Osteocyte (in vitro differentiated cells): Measurements from ENCODE around the gene ESRRA. TPM values are rescaled to one million over a fixed set of nuclear protein-coding genes. Genes with fewer than 3 reads are reported as not detected.

Experiments
- DNase-seq: peaks from one replicate; pipeline ENCODE4 v3.0.0; 2021; ENCODE audit warnings: mixed read lengths; ENCODE audit not compliant: unreplicated experiment; ENCODE audit errors: extremely low spot score
- H3K27ac Mint-ChIP-seq: one replicate; pipeline ENCODE4 v1.8.0; 2021; ENCODE audit warnings: mild to moderate bottlenecking, mixed read lengths; ENCODE audit not compliant: unreplicated experiment
- H3K27me3 Mint-ChIP-seq: one replicate; pipeline ENCODE4 v1.8.0; 2021; ENCODE audit warnings: mixed read lengths; ENCODE audit not compliant: unreplicated experiment
- H3K36me3 Mint-ChIP-seq: one replicate; pipeline ENCODE4 v1.8.0; 2021; ENCODE audit warnings: mixed read lengths; ENCODE audit not compliant: unreplicated experiment
- H3K4me1 Mint-ChIP-seq: one replicate; pipeline ENCODE4 v1.8.0; 2021; ENCODE audit warnings: mixed read lengths; ENCODE audit not compliant: unreplicated experiment
- H3K4me3 Mint-ChIP-seq: one replicate; pipeline ENCODE4 v1.8.0; 2021; ENCODE audit warnings: mild to moderate bottlenecking, moderate library complexity, mixed read lengths; ENCODE audit not compliant: unreplicated experiment
- H3K9me3 Mint-ChIP-seq: one replicate; pipeline ENCODE4 v1.8.0; 2021; ENCODE audit warnings: mixed read lengths; ENCODE audit not compliant: unreplicated experiment
- CTCF ChIP-seq: fragments of 200-600 bp; sonication (generic); IDR thresholded peaks from 2 replicates; pipeline ENCODE4 v1.5.0; 2021; ENCODE audit warnings: antibody characterized with exemption, mild to moderate bottlenecking, moderate library complexity
- total RNA-seq: library from RNA; stranded (reverse); gene quantifications from 2 replicates; pipeline ENCODE4 v1.2.1, GENCODE V29; 2021

The ESRRA gene
- total RNA-seq, 1 donor from 2014 or later: 37.4 TPM

- H3K4me1 Mint-ChIP-seq: peaks cover 15% of the 10 kb centered on the region
- H3K36me3 Mint-ChIP-seq: peaks cover 17% of the 10 kb centered on the region
- H3K27ac Mint-ChIP-seq: no peak overlapping the region
These were observed 19.6 kb downstream of the ESRRA start for GRCh38 chr11:64324692-64325469.

GRCh38 chr11:64327375-64327774 is 22.1 kb downstream of the ESRRA start:
- H3K27ac Mint-ChIP-seq: no peak overlapping the region
- H3K27me3 Mint-ChIP-seq: peaks cover 6% of the 10 kb centered on the region
- no peaks in the 10 kb centered on the region for H3K36me3 Mint-ChIP-seq
- no peak overlapping the region for H3K4me3 Mint-ChIP-seq
- no peak for DNase-seq
- H3K9me3 Mint-ChIP-seq: no peaks in the 10 kb centered on the region
- no peak for TF ChIP-seq CTCF
- H3K4me1 Mint-ChIP-seq: peaks cover 5% of the 10 kb centered on the region

More at GRCh38 chr11:64324692-64325469, 19.6 kb downstream of the ESRRA start:
- Mint-ChIP-seq H3K9me3 (no peaks in the 10 kb centered on the region), H3K4me3 (no peak overlapping the region), H3K27me3 (peaks cover 6% of the 10 kb centered on the region)
- no peak for TF ChIP-seq CTCF
- DNase-seq: no peak

DNA sequence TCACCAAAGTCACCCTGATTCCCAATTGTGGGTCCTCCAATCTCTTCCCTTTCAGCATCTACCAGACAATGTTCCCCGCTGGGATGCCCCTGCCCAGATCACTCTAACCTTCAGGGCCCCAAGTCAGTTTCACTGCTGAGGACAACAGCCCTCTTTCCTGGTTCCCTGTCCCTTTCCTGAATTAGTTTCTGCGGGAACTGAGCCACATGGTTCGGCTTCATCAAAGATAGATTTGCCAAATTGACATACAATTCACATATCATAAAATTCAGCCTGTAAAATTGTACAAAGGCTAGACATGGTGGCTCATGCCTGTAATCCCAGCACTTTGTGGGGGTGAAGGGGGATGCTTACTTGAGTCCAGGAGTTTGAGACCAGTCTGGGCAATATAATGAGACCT is 22.7 kb downstream of the ESRRA start:
- DNase-seq: no peak
- H3K27ac Mint-ChIP-seq: no peak overlapping the region
- H3K4me1 Mint-ChIP-seq: peaks cover 5% of the 10 kb centered on the region
- TF ChIP-seq CTCF: no peak
- H3K27me3 Mint-ChIP-seq: peaks cover 6% of the 10 kb centered on the region
- no peaks in the 10 kb centered on the region for H3K36me3 Mint-ChIP-seq
- no peak overlapping the region for H3K4me3 Mint-ChIP-seq
- no peaks in the 10 kb centered on the region for H3K9me3 Mint-ChIP-seq

DNA sequence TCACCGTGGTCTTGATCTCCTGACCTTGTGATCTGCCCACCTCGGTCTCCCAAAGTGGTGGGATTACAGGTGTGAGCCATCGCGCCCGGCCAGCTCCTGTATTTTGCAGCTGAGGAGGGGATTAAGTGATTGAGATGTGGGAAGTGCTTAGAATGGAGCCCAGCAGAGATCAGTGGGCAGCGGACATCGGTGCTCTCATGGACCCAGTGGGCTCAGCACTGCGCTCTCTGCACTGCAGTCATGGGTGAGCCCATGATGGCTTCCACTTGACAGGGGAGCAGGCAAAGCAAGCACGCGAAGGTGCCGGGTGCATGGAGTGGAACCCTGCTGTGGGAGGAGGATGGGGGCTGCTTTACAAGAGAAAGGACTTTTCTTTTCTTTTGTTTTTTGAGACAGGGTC is 25.6 kb downstream of the ESRRA start:
- TF ChIP-seq CTCF: no peak
- peaks cover 10% of the 10 kb centered on the region for H3K4me1 Mint-ChIP-seq

DNA sequence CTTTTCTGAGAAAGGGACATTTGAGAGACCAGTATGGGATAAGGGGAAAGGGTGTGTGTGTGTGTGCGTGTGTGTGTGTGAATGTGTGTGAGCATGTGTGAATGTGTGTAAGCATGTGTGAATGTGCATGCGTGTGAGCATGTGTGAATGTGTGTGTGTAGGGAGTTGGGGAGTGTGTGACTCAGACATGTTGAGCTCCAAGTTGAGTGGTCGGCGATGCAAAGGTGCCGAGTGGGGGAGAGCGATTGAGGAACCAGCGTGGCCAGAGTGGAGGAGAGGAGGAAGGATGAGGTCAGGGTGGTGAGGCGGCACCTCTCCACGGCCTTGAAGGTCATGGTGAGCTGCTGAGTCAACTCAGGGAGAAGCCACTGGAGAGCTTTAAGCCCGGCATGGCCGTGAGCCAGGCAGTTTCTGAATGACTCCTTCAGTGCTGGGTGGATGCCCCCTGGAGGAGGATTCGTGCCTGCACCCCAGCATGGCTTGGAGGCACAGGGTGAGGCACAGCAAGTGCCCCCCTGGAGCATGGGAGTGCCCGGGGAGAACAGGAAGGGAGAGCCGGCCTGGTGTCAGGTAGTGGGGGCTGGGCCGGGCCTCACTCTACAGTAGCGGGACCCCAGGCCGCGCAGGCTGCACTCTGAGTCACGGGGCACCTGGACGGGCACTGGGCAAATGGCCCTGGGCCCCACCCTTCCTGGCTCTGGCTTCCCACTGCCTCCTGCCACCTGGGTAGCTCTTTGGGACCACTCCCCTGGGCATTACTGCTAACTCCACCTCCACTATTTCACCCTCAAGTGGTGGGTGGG is 26.4 kb downstream of the ESRRA start:
- DNase-seq: no peak
- TF ChIP-seq CTCF: peak; percentile 48
- Mint-ChIP-seq H3K4me1 (peaks cover 10% of the 10 kb centered on the region), H3K27ac (no peak overlapping the region), H3K36me3 (no peaks in the 10 kb centered on the region), H3K4me3 (no peak overlapping the region), H3K9me3 (no peaks in the 10 kb centered on the region), H3K27me3 (peaks cover 6% of the 10 kb centered on the region)

More for the DNA sequence above, 25.6 kb downstream of the ESRRA start:
- Mint-ChIP-seq H3K9me3 (no peaks in the 10 kb centered on the region), H3K27me3 (peaks cover 6% of the 10 kb centered on the region), H3K4me3 (no peak overlapping the region), H3K27ac (no peak overlapping the region), H3K36me3 (no peaks in the 10 kb centered on the region)
- no peak for DNase-seq
